Activated naive CD4-positive, alpha-beta T cell (primary cell): ENCODE results near the gene DACH2.

Experiments used
- DNase-seq, 4 experiments: peaks; one replicate each; lab custom pipeline; 2025; lab: John Stamatoyannopoulos, UW

DACH2 gene

DNA sequence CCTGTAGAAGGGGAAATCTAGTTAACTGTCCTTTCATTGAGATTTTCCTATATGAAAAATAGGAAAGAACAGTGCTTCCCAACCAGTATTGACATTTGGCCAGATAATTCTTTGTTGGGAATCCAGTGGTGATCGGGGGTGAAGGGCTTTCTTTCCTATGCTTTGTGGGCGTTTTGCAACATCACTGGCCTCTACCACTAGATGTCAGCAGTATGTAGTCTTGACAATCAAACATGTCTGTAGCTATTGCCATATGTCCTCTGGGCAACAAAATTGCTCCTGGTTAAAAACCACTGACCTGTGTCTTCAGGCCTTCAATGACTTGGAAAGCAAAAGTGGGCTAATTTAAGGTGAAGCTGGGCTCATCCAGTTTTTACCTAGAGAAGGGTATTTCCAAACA, 658.5 kb downstream of the DACH2 start:
- DNase-seq: no peak

DNA sequence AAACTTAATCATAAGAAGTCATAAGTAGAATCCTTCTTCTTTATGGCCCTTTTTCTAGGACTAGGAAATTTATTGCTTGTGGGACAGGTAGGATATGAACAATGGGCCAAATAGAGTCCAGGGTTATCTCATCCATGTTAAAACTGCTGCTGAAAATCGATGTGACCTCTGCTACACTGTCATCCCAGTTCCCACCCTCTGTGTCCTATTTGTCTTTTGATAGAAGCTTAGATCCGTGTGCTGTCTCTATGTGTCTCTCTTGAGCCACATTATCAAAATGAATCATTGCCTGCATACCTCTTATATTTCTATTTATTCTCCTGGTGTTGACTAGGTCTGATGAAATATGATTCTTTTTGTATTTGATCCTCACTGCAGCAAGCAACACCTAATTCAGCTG, 661.4 kb downstream of the DACH2 start:
- DNase-seq: no peak

DNA sequence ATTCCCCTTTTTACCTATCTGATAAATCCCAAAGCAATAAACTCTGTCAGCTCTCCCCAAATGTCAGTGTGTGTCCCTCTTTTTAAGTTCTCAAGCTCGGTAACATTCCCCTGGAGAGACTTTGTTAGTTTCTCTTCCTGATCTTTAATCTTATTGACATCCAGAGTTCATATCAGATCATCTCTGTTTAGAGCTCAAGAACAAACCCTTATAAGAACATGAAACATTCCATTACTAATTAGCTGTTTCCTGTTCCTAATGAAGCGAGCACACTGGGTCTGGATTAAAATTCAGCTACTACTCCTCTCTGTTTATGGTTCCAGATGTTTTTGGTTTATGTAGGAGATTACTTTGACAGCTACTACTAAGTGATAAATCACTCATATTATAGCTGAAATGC, 681.5 kb downstream of the DACH2 start:
- DNase-seq: no peak

DNA sequence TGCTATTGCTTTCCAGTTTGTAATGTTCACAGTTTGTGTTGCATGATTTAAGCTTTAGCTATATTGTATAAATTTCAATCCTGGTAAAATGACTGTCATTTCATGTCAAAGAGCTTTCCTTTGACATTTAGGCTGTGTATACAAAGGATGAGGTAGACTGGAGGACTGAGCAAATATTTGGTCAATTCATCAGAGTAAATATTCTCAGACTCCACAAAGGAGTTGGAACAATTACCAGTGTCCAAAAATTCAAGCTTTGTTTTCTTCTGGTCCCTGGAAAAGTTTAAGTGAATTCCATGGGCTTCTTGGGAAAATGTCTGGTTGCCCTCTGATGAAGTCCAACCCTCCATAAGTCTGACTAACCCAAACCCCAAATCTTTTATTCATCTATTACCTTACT, 682.4 kb downstream of the DACH2 start:
- DNase-seq: no peak

DNA sequence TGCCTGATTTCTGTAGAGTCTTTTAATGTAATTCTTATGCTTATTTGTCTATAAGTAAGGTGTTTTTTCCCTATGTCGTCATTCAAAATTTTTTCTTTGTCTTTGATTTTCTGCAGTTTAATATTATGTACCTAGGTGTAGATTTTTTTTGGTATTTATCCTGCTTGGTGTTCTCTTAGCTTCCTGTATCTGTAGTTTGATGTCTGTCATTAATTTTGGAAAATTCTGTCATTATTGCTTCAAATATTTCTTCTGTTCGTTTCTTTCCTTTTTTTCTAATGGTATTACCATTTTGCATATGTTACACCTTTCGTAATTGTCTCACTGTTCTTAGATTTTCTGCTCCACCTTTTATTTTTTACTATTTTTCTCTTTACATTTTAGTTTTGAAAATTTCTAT, 696.9 kb downstream of the DACH2 start:
- DNase-seq: no peak
